ENCODE measurements around the gene GMPR.
A peak's percentile ranks its signal among the peaks of the same experiment; 100 is the strongest.

The GMPR gene

DNA sequence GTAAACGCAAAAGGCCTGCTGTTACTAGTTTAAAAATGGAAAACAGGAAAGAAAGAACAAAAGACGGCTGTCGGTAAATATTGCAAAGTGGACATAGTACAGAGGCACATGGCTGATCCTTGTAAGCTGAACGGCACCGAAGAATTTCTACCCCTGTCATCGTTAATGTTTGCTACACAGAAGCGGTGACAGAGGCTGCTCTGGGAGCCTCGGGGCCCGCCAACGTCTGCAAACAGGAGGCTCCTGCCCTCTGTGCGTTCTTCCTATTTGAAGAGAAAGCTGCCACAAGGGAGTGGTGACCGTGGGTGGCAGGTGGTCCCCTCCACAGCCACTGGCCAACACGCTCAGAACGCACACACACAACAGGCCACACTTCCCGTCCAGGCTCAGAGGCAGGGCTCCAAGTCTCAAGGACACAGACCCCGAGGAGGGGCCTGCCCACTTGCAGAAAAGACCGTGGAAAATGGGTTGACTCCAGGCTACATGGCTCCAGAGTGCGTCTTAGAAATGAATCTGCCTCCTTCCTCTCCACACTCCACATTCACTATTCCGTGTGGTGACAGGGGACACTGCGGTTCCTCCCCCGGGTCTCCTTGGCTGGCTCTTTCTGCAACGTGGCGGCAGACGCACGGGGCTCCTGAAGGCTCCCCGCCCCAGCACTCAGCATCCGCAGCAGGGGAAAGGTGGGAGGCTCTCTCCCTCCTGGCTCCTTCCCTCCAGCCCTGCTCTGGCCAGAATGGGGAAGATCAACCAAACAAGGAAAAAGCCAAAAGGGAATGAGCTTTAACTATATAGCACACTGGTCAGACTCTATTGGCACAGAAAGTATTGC, 64.5 kb downstream of the GMPR start:
- DNase-seq (ENCODE audit: low spot score): no peak

DNA sequence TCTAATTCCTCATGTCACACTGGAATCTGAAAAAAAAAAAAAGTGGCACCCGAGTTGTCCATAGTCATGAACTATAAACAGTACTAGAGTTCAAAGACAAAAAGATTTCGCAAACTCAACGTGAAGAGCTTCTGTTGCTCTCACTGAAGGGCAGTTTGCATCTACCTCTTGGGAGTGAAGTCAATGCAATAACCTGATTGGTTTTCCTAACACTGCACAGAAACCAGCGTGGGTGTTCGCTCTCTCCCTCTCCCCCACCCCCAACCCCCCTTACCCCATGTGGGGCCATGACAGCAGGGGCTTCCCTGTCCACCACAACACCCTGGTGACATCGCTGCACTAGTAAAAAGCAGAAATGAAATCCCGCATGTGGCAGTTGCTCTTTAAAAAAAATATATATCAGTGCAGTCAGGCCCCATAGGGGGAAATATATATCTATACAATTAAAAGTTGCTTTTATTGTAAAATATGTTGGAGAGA, 66.9 kb downstream of the GMPR start:
- DNase-seq (ENCODE audit: low spot score): no peak

DNA sequence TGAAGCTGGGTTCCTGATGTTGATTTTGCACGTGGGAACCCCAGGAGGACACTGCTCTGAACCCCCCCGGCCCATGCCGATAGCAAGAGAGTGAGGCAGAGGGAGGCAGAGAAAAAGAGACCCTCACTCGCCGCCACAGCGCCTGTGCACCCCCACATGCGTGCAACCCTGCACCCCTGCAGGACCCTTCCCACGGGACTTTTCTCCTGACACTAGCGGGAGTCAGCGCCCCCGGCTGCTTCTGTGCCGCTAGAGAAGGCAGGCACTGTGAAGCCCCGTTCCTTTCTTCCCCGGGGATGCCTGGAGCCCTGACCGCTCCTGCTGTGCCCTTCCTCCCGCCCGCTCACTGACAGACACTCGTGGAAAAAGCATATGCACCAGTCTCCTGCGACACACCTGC, 67.4 kb downstream of the GMPR start:
- DNase-seq (ENCODE audit: low spot score): no peak

DNA sequence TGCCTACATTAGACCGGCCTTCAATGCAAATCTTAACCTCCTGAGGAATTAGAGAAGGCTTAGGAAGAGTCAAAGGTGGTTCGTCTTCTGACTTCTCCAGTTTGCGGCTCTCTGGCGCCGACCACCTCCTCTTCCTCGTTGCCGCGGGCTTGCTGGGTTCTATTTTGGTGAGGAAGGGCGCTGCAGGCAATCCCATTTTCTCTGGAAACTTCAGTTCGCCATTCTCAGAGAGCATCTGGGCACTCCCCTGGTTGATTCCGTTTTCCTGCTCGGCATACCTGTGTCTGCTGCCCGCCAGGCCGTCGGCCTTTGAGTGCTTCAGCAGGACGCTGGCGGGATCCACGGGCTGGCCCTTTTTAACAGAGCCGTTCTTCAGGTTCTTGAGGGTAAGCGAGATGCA, 67.9 kb downstream of the GMPR start:
- DNase-seq (ENCODE audit: low spot score): no peak

DNA sequence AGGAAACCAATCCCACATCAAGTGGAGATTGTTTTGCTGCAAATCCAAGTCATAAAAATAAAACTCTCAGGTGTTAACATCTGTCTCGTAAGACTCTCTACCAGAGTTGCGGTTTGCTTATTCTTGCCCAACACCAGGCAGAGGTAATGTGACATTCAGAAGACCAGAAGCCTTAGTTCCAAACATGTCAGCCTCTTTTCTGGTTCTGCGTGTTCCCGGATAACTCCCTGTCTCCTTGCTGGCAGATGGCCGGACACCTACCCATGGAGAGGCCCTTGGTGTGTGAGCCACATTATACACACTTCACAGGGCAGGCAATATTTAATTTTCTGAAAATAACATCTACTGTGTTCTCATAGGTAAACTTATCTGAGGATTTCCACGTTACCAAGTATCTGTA, 73.4 kb downstream of the GMPR start:
- DNase-seq (ENCODE audit: low spot score): no peak

DNA sequence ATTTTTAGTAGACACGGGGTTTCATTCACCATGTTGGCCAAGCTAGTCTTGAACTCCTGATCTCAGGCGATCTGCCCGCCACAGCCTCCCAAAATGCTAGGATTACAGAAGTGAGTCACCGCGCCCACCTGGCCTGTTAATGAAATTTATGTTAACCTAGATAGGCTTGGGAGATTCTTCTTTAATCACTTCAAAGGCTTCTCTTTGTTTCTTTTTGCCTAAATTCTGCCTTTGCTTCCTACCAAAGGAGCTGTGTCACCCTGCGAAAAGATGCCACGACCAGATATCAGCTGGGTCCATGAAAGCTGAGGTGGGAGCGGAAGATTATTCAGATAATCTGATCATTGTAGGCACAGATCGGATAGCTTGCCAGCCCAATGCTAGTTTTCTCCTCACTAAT, 75.3 kb downstream of the GMPR start:
- DNase-seq (ENCODE audit: low spot score): no peak

DNA sequence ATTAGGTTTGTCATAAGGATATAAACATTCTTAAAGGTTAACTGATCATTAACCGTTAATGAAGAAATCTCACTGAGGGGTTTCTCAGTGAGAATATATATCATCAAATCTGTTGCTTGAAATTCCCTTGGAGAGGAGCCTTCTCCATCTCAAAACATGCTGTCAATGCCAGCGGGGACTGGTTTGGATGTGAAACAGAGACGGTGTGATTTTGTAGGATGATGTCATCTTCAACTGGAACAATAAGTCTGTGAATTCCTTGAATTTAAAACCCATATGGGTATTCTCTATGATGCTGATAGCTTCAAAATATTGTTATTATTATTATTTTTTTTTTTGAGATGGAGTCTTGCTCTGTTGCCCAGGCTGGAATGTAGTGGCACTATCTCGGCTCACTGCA, 75.9 kb downstream of the GMPR start:
- no peak for DNase-seq (ENCODE audit: low spot score)

DNA sequence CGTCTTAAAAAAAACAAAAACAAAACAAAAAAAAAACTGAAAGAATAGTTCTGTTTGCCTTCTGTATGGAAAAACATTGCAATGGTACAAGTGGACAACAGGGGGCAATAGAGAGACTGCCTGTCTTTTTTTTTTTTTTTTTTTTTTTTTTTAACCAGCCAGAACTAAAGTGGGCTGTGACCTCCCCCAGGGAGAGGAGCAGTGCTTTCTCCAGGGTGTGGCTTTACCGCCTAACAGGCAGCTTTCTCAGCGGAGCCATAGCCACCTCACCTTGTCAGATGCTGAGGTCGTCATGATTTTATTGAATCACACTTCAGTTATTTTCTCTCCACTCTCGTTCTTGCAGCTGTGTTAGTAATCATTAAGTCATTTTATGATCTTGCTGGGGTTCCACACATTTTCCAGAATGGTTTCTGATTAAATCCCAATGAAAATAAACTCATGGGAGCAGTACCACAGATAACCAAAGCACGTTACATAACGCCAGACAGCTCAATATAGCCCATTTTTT, 78.4 kb downstream of the GMPR start:
- DNase-seq (ENCODE audit: low spot score): peak; percentile 62

DNA sequence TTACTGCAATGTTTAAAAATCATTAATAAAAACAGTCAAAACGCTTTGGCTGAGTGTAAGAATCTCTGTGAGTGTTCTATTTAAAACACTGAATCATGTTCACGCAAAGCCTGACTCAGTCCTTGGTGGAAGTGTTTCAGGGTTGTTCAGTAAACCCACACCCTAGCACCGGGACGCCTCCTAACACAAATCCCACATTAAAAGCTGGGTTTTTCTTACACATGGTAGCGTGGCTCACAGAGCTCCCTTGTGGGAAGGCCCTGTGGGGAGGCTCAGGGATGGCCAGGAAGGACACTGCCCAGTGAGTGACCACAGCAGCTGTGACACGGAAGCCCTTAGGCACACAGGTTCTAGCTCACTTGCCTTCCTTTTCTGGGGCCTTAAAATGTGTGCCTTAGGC, 80.2 kb downstream of the GMPR start:
- DNase-seq (ENCODE audit: low spot score): peak; percentile 61

DNA sequence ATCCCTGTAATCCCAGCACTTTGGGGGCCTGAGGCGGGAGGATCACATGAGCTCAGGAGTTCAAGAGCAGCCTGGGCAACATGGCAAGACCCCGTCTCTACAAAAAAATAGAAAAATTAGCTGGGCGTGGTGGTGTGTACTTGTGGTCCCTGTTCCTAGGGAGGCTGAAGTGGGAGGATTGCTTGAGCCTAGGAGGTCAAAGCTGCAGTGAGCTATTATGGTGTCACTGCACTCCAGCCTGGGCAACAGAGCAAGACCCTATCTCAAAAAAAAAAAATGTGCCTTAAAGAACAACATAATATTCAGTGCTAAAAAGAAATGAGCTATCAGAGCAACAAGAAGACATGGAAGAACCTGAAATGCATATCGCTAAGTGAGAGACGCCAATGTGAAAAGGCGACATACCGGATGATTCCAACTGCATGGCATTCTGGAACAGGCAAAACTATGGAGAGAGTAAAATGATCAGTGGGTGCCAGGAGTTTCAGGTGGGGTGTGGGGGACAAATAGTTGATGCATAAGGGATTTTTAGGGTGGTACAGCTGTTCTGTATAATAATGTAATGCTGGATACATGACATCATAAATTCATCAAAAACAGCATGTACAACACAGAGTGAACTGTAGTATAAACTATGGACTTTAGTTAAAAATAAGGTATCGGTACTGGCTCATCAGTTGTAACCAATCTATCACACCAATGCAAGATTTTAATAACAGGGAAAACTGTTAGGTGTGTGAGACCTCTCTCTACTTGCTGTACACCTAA, 80.8 kb downstream of the GMPR start:
- no peak for DNase-seq (ENCODE audit: low spot score)

DNA sequence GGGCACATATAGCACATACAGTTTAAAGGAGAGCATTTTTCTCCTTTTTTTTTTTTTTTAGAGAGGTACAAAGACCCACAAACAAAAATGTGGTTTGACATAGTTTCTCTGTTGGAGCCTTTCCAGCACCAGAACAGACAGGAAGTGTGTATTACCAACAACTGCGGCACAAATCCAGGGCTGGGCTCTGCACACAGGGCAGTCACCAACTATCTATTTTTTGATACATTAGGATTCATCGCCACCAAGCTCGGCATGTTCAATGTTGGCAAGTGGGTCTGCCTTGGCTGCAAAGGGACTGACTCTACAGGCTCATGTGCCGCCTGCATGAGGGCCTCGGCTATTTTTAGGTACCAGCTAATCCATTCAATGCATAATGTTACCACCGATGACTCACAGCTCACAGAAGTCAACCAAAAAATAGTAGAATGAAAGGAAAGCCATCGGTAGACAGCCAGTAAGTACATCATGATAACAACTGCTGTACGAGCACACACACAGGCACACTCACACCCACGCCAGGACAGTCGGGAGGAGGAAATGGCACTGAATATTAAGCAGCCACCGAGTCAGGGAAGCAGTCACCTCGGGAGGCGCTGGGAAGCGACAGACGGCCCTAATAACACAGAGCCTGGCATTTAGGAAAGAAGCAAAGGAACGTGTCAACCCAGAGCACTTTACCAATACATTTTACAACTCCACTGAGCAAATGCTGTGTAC, 81.6 kb downstream of the GMPR start:
- peak; percentile 85 for DNase-seq (ENCODE audit: low spot score)

DNA sequence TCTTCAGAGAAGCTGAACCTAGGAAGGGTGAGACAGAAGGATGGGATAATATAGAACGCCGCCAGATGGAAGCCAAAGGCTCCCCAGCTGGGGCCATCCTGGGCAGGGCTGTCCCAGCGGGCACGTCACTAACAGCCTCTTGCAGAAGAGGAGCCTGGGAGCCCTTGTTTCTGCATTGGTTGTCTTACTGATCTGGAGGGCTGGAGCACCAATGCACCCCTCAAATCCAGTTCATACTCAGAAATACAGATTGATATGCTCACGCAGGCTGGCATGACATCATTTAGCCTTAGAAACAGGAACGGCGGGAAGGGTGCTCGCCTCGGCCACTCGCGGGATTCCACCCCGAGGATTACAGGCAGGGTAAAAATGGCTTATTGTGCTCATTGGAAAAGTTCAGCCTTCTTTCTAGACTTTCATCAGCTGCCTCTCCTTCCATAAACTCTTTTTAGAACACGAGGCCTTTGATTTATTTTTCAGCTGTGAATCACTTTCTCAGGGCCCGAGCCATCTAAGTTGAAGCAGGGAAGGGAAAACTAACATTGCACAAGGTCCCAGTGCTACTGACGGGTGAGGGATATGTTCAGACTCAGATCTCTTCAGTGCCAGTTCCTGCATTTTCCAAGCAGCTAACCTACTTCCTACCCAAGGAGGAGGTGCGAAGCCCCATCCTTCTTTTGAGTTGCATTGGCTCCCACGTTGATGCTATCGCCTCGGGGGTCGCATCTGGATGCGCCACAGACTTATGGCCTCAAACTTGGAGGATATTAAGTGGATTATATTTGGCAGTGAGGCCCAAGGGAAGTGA, 82.3 kb downstream of the GMPR start:
- DNase-seq (ENCODE audit: low spot score): peak; percentile 56

DNA sequence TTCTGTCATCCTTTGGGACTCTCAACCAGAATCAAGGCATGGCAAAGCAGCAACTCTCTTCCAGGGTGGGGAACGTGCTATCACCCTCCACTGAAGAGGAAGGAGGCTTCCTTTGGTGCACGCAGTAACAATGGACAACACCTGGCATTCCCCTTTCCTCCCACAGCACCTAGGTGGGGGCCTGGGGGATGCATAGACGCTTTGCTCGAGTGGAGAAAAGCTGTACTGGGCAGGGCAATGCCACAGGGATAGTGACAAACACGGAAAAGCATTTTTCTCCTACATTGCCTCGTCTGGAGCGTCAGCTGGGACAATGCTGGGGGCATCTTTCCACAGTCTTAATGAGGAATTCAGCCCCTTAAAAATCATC, 82.9 kb downstream of the GMPR start:
- no peak for DNase-seq (ENCODE audit: low spot score)

DNA sequence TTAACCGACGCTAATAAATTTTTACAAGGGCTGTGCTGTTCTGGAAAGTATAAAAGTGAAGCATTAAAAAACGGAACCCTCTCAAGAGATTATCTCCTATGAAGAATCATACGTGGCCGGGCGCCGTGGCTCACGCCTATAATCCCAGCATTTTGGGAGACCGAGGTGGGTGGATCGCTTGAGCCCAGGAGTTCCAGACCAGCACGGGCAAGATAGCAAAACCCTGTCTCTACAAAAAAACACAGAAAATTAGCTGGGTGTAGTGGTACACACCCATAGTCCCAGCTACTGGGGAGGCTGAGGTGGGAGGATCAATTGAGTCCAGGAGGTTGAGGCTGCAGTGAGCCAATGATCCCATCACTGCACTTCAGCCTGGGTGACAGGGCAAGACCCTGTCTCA, 83.4 kb downstream of the GMPR start:
- DNase-seq (ENCODE audit: low spot score): no peak

DNA sequence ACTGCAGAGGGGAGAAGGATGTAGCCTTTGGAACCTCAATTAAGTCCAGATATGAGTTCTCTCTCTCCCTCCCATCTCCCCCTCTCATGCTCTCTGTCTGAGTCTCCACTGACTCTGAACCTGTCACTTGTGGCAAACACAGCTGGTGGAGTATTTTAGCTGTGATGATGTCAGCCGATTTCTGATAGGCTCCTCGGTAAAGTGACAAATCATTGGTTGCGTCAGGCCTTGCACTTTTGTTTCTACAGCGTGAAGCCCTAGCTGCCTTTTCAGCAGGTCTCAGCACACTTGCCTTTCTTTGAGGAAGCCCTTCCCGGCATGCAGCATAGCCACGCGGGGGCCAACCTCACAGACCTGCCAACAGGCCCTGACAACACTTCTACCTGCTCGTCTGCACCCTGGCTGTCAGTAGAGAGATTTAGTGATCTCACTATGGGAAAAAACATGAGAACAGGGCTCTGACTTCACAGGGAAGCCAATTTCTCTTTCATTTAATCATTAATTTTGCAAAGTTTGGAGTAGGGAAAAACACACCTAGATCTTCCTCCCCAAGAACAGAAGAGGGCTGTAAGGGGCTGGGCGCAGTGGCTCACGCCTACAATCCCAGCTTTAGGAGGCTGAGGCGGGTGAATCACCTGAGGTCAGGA, 84.4 kb downstream of the GMPR start:
- DNase-seq (ENCODE audit: low spot score): peak; percentile 84

DNA sequence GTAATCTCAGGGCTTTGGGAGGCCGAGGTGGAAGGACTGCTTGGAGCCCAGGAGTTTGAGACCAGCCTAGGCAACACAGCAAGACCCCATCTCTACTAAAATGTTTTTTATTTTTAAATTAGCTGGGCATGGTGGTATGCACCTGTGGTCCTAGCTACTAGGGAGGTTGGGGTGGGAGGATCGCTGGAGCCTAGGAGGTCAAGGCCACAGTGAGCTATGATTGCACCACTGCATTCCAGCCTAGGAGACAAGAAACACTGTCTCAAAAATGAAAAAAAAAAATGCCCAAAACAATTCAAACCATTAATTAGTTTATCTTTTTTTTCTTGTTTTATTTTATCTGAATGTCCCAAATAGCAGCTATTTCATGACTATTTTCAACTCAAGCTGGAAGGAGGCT, 85.8 kb downstream of the GMPR start:
- no peak for DNase-seq (ENCODE audit: low spot score)

DNA sequence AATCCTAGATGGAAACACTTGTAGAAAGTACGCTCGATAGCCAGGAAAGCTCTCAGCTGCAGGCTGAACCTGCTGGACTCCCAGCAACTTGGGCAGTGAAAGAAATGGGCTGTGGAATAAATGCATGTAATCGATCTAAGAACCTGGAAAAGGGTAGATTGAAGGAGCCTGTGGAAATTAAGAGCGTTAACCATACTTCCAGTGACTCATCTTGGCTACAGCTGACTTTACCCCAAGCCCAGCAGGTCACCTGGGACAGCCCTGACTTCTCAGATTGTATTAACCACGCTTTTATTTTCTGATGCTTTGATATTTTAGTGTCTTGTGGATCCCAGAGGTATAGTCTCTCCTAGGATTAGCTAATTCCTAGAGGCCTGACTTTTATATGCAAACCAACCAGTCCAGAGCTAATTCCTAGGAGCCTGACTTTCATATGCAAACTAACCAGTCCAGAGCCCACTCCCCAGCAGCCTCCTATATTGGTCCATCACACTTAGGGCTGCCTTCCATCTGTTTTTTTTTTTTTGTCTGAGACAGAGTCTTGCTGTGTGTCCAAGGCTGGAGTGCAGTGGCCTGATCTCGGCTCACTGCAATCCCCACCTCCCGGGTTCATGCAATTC, 86.3 kb downstream of the GMPR start:
- DNase-seq (ENCODE audit: low spot score): no peak

DNA sequence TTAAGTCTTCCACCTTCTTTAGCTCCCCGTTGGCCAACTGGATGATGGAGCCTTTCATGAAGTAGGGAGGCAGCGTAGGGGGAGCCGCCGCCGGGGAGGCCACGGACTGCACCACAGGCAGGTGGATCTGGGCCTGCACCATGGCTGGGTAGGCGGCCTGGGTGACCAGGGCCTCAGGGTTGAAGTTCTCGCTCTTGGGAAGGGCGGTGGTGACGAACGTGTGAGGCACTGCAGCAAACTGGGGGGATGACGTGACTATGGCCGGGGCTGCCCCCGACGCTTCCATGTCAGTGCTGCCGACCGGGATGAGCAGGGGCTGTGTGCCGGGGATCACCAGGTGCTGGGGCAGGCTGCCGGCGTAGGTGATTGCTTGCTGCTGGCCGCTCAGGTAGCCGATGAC, 88.1 kb downstream of the GMPR start:
- DNase-seq (ENCODE audit: low spot score): no peak

DNA sequence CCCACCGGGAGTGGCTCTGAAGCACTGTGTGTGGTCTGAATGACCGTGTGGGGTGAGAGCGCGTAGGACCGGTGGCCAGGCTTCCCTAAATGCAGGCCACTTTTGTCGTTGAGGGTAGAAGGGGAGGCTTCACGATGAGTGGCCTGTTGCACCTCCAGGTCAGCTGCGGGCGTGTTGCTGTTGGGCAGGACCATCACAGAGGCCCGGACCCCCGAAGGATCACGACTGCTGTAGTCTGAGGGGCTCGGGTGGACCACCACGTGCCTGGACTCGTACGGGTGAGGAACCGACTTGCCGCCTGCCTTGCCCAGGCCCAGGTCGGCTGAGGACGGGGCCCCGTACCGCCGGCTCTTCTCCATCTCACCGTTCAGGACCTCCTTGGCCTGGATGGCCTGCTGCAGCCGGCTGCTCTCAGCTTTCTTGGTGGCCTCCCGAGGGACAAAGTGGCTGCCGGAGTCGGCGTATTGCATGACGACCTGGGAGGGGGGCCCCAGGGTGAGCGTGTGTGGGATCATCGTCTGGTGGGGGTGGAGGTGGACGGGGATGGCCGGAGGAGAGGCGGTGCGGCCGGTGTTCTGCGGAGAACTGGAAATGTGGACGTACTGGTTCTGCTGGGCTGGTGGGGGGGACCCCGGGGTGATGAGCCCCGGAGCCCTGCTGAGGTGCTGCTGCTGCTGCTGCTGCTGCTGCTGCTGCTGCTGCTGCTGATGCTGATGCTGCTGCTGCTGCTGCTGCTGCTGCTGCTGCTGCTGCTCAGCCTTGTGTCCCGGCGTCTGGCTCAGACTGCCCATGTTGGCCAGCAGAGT, 88.8 kb downstream of the GMPR start:
- DNase-seq (ENCODE audit: low spot score): no peak

DNA sequence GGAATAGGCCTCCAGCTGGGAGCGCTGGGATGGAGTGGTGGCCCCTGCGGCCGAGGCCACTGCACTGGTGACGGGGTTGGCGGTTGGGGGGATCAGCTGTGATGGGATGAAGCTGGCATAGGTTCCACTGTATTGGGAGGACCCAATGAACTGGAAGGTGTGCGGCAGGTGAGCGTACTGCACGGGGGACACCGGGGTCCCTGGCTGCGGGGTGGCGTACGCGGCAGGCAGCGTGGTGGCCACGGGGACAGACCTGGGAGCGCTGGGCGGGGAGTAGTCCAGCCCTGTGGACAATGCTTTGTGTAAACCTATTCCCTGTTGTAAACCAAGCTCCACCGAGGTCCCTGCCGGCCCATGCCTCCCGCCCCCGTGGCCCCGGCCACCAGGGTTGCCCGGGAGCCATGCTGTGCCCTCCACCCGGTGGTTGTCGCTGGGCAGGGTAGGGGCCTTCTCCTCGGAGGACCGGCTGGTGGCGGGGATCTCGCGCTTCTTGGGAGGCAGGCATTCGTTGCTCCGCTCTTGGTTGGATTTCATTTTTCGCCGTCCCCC, 89.5 kb downstream of the GMPR start:
- no peak for DNase-seq (ENCODE audit: low spot score)

Data from AG08396 (cell line).